Ectodermal cell (in vitro differentiated cells): ENCODE measurements around the gene CARHSP1.

Experiments
- H3K27ac ChIP-seq: 2 replicates; pipeline ENCODE4 v1.7.0; 2013; ENCODE audit warnings: mild to moderate bottlenecking, low read depth, low read length; ENCODE audit not compliant: insufficient read depth, poor library complexity, severe bottlenecking
- H3K27me3 ChIP-seq: 2 replicates; pipeline ENCODE4 v1.7.0; 2013; ENCODE audit warnings: mild to moderate bottlenecking, low read length; ENCODE audit not compliant: insufficient read depth, control insufficient read depth, poor library complexity, severe bottlenecking
- H3K36me3 ChIP-seq: one replicate; pipeline ENCODE4 v1.7.0; 2013; ENCODE audit warnings: low read length; ENCODE audit not compliant: control insufficient read depth, insufficient read depth
- H3K4me1 ChIP-seq: one replicate; pipeline ENCODE4 v1.7.0; 2013; ENCODE audit warnings: low read length; ENCODE audit not compliant: control insufficient read depth, insufficient read depth
- H3K4me3 ChIP-seq: 2 replicates; pipeline ENCODE4 v1.7.0; 2013; ENCODE audit warnings: low read depth, low read length, control low read depth; ENCODE audit not compliant: insufficient read depth
- H3K9me3 ChIP-seq: 2 replicates; pipeline ENCODE4 v1.7.0; 2013; ENCODE audit warnings: mild to moderate bottlenecking, low read length, moderate library complexity; ENCODE audit not compliant: control insufficient read depth
- WGBS, 2 experiments: methylation state at CpG; one replicate each; pipeline ENCODE4 v1.1.7; 2013; ENCODE audit warnings: missing lambda C conversion rate in 2 of 2; 5-methylcytosine and 5-hydroxymethylcytosine counted together

Gene CARHSP1

DNA sequence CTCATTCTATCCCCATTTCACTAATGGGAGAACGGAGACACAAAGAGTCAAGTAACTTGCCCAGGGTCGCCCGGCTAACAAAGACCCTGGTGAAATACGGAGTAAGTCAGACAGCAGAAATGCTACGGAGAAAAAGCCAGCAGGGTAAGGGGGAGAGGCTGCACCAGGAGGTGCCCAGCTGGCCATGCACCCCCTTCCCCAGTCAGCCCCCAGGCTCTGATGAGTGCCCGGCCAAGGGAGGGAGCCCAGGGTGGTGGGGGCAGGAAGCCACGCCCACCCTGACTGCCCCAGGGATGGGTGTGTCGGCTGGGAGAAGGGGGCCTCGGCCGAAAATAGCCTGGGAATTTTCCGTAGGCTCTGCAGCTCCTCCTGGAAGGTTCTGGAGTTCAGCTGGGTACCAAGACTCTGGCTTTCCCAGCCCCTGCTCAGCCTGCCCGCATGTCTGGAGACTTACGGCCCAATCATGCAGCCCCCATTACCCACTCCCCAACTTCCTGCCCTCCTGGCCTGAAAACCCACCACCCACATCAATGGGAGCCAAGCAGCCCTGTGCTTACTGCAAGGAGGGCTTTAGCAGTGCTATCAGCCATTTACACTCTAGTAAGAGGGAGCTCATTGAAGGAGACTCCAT, 4.2 kb downstream of the CARHSP1 start:
- Histone ChIP-seq H3K27ac (peak overlapping the region; percentile 30), H3K4me1 (peaks cover 33% of the 10 kb centered on the region), H3K27me3 (no peaks in the 10 kb centered on the region), H3K36me3 (no peaks in the 10 kb centered on the region), H3K9me3 (no peaks in the 10 kb centered on the region), H3K4me3 (no peak overlapping the region)
- WGBS, 2 experiments: 61 to 66% methylated on average over 13 of the region's 13 CpGs

DNA sequence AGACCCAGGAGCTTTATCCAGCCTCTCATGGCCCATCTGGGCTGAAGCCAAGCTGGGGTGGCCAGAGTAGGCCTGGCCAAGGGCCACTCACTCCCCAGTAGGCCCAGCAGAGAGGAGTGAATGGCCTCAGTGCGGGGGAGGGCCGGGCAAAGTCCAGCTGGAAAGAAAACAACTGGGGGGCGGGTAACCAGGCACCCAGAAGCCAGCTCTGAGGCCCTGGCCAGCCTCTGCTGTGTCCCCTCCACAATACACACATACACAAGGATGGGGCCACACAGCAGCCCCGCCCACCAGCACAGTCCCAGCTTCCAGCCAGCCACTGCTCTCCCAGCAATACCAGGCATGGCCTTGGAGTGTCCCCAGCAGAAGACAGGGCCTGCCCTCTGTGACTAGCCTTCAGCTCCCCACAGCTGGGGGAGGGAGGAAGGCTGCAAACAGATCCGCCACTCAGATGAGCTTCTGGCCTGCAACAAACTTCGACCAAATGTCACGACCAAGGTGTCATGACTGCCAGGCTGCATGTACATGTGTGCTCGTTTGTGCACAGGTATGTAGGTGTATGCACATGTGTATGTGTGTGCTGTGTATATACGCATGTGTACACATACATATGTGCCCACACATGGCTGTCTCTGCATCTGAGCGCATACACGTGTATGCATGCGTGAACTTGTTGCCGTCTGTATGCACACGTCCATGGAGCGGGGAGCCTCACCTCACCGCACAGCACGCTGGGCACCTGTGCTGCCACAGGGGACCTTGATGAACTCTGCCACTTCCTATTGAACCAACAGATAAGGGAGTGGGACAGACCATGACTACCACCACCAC, 5.0 kb downstream of the CARHSP1 start:
- H3K36me3 ChIP-seq: peaks cover 7% of the 10 kb centered on the region
- H3K27ac ChIP-seq: no peak overlapping the region
- no peaks in the 10 kb centered on the region for H3K9me3 ChIP-seq
- H3K4me1 ChIP-seq: peaks cover 30% of the 10 kb centered on the region
- H3K27me3 ChIP-seq: no peaks in the 10 kb centered on the region
- H3K4me3 ChIP-seq: no peak overlapping the region
- WGBS, 2 experiments: 88 to 90% methylated on average over 17 of the region's 17 CpGs

DNA sequence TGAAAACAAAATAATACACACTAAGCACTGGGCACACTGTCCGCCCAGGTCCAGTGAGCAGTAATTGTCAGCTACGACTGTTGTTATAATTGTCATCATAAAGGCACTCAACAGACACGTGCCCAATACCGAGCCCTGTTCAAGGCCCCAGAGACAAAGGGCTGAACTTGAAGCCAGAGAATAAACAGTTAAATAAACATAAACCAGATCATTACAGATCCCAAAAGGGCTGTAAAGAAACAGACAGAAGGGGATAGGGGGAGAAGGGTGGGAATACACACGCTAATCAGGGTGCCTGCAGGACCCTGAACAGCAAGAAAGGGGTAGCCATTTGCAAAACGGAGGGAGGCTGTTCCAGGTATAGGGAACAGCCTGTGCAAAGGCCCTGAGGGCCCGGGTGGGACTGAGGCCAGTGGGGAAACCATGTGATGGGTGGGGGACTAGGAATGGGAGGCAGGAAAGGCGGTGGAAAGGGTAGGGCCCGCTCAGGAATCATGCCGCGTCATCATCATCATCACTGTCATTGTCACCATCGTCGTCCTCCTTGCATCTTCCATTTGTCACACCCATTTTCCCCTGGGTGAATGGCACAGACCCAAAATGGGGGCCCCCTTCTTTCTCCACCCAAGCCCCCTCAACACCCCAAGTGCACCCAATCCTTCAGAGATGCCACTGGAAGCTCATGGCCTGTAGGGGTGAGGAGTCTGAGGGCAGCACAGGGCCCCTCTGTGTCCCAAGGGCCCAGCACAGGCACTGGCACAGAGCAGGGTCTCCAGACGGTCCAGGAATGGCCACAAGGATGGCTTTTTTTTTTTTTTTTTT, 6.3 kb downstream of the CARHSP1 start:
- H3K27me3 ChIP-seq: no peaks in the 10 kb centered on the region
- H3K27ac ChIP-seq: no peak overlapping the region
- H3K36me3 ChIP-seq: peaks cover 16% of the 10 kb centered on the region
- H3K9me3 ChIP-seq: no peaks in the 10 kb centered on the region
- no peak overlapping the region for H3K4me3 ChIP-seq
- WGBS, 2 experiments: 85 to 86% methylated on average over 14 of the region's 14 CpGs
- peaks cover 30% of the 10 kb centered on the region for H3K4me1 ChIP-seq

DNA sequence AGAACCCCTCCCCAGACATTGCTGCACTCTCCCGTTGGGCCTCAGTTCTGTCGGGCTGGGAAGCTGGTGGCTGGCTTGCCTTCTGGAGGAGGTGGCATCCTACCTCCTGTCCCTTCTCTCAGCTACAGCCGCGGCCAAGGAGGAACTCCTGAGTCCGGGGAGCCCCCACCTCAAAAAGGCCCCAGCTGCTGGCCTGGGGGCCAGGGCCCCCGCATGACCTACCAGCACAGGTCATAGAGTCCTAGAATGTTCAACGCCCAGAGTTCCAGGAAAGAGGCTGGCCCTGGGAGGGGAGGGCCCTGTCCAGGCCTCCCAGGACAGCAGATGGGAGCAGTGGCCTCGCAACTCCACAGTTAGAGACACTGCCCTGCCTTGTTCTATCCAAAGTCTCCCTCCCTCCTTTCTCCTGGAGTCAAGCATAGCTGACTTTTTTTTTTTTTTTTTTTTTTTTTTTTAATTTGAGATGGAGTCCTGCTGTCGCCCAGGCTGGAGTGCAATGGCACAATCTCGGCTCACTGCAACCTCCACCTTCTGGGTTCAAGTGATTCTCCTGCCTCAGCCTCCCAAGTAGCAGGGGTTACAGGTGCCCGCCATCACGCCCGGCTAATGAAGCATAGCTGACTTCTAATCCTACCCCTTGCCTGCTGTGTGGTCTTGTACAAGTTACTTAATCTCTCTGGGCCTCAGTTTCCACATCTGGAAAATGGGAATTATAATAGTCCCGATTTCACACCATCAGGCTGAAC, 7.1 kb downstream of the CARHSP1 start:
- Histone ChIP-seq H3K36me3 (peaks cover 18% of the 10 kb centered on the region), H3K9me3 (no peaks in the 10 kb centered on the region), H3K4me1 (peaks cover 30% of the 10 kb centered on the region), H3K27me3 (no peaks in the 10 kb centered on the region), H3K27ac (peak overlapping the region; percentile 26), H3K4me3 (no peak overlapping the region)
- WGBS, 2 experiments: 90 to 93% methylated on average over 14 of the region's 14 CpGs

DNA sequence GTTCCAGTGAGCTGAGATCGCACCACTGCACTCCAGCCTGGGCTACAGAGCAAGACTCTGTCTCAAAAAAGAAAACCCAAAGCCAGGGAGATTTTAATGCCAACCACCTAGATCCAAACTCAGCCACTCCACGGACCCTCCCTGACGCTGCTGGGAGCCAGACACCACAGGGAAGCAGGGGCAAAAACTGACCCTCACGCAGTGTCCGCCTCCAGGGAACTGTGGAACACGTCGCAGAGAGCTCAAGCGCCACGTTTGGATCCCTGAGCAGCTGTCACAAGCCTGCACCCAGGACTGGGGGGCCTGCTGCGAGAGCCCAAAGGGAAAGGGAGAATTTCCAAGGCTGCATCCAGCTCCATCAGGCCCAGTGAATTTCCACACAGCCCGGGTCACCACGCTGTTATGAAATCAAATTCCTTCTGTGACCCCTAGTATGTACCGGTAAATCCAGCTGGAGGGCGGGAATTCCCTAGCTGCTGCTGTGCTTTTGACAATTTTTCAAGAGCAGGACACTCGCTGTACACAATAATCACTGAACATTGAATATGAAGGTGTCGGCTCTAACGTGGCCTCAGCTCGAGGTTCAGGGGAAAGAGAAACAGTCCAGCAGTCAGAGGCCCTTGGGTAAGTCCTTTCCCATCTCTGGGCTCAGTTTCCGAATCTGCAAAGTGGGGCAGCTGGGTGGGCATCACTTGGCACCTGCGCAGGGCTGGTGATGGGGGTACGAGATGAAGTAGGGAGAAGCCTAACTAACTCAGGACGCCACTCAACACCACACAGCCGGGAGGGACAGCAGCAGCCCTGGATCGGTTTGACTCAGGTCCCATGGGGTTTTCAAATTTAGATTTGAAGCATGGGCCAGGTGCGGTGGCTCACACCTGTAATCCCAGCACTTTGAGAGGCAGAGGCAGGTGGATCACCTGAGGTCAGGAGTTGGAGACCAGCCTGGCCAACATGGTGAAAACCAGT, 8.6 kb downstream of the CARHSP1 start:
- no peak overlapping the region for H3K4me3 ChIP-seq
- H3K36me3 ChIP-seq: peaks cover 33% of the 10 kb centered on the region
- 85 to 86% methylated on average over 25 of the region's 25 CpGs for WGBS, 2 experiments

DNA sequence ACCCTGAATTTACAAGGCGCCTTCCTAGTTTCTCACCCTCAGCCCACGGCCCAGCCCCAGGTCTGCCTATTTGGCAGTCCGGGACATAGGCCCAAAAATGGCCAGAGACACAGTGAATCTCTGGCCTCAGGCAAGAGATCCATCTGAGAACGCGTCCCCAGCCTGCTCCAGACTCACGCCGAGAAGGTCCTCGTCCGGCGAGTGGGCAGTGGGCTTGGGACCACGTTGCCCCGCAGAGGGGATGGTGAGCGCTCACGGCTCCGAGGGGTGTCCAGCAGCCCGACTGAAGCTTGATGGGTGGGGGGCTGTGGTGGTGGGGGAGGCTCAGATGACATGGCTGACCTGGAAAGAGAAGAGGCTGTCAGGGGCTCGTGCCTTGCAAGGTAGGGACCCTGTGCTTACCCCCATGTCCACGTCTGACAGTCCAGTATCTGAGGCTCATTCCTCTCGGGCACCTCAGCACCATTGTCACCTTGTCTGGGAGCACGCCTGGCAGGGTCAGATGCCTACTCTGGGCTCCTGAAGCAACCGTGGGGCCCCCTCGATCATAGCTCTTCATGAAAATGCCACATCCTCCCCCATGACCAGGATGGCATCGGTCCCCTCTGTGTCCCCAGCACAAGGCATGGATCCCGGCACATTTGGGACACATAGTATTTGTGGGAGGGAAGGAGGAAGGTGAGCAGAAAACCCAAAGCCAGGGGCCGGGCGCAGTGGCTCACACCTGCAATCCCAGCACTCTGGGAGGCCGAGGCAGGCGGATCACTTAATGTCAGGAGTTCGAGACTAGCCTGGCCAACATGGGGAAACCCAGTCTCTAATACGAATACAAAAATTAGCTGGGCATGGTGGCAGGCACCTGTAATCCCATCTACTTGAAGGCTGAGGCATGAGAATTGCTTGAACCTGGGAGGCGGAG, 9.6 kb downstream of the CARHSP1 start:
- no peaks in the 10 kb centered on the region for H3K27me3 ChIP-seq
- H3K4me1 ChIP-seq: peaks cover 19% of the 10 kb centered on the region
- no peak overlapping the region for H3K4me3 ChIP-seq
- 95 to 96% methylated on average over 31 of the region's 31 CpGs for WGBS, 2 experiments
- peaks cover 41% of the 10 kb centered on the region for H3K36me3 ChIP-seq
- H3K9me3 ChIP-seq: no peaks in the 10 kb centered on the region
- H3K27ac ChIP-seq: no peak overlapping the region

More for the DNA sequence above, 8.6 kb downstream of the CARHSP1 start:
- Histone ChIP-seq H3K4me1 (peaks cover 25% of the 10 kb centered on the region), H3K27ac (no peak overlapping the region), H3K9me3 (no peaks in the 10 kb centered on the region), H3K27me3 (no peaks in the 10 kb centered on the region)

DNA sequence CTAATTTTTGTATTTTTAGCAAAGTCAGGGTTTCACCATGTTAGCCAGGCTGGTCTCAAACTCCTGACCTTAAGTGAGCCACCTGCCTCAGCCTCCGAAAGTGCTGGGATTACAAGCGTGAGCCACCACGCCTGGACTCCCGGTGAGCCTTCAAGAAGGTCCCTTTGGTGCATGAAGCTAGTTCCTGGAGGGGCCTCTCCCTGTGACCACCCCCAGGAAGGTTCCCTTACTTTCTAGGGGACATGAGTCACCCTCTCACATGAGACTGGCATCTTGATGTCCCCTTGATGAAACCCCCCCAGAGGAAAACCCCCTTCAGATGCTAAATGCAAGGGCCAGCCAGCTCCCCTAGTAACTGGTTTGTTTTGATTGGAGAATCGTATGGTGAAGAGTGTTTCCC, 12.8 kb downstream of the CARHSP1 start:
- WGBS, 2 experiments: 77 to 78% methylated on average over 5 of the region's 5 CpGs
- Histone ChIP-seq H3K27me3 (no peaks in the 10 kb centered on the region), H3K27ac (no peak overlapping the region)

DNA sequence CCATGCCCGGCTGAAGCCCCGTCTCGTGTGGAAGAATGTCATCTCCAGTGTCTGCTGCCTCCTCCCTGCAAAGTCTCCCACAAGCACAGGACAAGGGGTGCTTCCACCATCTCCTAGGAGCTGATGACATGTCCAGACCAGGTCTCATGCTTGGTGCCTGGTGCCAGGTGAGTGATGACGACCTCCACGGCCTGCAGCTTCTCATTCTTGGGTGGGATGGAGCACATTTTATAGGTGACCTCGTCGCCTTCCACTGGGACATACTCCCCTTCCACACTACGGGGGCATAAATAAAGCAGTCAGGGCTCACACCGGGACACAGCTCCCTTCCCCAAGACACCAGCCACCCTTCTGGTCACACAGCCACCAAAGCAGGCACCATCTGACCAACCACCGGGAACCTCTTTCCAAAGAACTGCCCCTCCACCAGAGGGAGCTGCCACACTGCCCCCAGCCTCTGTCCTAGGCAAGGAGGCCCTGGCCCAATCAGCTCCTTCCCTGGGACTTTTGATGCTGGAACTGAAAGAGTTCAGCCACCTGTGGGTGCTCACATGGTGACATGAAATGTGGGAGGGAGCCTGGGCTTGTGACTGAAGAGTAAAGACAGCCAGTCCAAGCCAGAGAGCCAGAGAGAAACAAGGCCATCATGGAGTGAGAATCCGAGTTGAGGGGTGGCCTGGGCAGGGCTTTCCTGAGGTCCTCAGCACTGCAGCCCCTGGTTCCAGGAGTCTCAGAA, 13.6 kb downstream of the CARHSP1 start:
- WGBS, 2 experiments: 92 to 95% methylated on average over 11 of the region's 11 CpGs
- H3K9me3 ChIP-seq: no peaks in the 10 kb centered on the region
- no peak overlapping the region for H3K4me3 ChIP-seq
- H3K27ac ChIP-seq: no peak overlapping the region
- peaks cover 3% of the 10 kb centered on the region for H3K4me1 ChIP-seq
- no peaks in the 10 kb centered on the region for H3K27me3 ChIP-seq
- peaks cover 47% of the 10 kb centered on the region for H3K36me3 ChIP-seq

More for the DNA sequence above, 12.8 kb downstream of the CARHSP1 start:
- H3K4me3 ChIP-seq: no peak overlapping the region
- H3K4me1 ChIP-seq: peaks cover 3% of the 10 kb centered on the region
- no peaks in the 10 kb centered on the region for H3K9me3 ChIP-seq
- H3K36me3 ChIP-seq: peaks cover 47% of the 10 kb centered on the region
